GM21423 (cell line): ENCODE data around the gene CRHR1.
"Not testable (repeated sequence)": the region's sequence is repeated elsewhere in the genome, so short reads cannot be mapped to it uniquely, and the experiment has no call there.

Experiments
- ATAC-seq: cut with Tn5 transposase; IDR thresholded peaks from one replicate; pipeline ENCODE4 v1.9.1; 2021; ENCODE audit warnings: mild to moderate bottlenecking, moderate library complexity; ENCODE audit not compliant: unreplicated experiment

CRHR1 gene

DNA sequence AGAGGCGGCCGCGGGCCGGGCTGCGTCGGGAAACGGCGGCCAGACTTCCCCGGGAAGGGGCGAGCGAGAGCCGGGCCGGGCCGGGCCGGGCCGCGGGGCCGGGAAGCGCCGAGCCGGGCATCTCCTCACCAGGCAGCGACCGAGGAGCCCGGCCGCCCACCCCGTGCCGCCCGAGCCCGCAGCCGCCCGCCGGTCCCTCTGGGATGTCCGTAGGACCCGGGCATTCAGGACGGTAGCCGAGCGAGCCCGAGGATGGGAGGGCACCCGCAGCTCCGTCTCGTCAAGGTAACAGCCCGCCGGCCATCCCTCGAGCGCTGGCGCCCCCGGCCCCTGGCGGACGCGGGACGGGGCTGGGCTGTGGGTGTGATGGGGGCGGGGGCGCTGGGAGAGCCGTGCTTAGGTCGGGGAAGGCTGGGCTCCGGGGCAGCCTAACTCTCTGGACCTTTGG, at the start of gene CRHR1:
Gene CRHR1, plus strand, starts transcription at position 28 of the 448 bp plus-strand sequence. Its CDS starts 225 bp downstream, at position 253.
- no peak for ATAC-seq

DNA sequence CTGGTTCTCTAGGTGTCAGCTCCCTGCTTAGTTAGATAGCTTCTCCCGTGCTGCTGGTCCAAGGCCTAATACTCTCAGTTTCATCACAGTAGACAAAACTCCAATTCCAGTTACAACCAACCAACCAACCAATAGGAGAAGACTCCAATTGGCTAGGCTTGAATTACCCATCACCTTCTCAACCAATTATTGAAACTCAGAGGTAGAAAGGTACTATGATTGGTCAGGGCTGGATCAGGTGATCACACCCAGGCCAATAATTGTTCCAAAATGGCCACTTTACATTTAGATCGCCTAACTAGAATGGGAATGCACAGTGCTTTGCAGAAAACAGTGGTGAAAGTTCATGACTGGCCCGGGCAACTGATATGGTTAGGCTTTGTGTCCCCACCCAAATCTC, 49.5 kb upstream of the CRHR1 start:
- no peak for ATAC-seq

DNA sequence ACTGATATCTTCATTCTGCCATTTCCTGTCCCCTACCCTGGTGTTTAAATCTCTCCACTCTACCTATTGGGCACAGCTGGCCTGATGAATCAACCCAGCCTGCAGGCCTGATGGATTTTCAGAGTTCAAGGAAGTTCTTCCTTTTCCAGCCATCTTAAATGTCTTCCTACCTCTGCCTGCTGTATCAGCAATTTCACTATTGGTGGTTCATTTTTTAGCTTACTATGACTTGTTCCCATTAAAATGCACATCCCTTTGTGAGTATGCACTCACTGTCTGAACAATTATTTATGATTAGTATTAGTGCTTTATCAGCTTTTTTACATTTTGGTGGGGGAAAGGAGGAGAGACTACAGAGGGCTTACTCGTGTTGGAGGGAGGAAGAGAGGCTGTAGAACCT, 48.6 kb upstream of the CRHR1 start:
- no peak for ATAC-seq

DNA sequence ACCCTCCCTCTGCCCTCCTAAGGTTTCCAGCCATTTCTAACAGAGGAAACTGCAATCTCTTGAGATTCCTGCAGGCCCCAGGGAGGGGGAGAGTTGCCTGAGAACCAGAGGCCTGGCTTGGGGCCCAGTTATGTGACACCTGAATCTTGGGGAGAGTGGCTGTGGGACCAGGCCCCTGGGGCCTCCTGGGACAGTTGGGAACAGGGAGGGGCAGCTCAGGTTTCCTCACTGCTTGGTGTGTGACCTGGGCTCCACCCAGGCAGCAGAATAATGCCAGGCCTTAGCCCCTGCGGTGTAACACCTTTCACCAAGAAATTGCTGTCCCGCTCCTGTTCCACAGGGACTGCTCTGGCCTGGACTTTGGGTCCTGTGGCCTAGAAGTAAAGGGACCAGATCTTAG, 44.3 kb upstream of the CRHR1 start:
- no peak for ATAC-seq

DNA sequence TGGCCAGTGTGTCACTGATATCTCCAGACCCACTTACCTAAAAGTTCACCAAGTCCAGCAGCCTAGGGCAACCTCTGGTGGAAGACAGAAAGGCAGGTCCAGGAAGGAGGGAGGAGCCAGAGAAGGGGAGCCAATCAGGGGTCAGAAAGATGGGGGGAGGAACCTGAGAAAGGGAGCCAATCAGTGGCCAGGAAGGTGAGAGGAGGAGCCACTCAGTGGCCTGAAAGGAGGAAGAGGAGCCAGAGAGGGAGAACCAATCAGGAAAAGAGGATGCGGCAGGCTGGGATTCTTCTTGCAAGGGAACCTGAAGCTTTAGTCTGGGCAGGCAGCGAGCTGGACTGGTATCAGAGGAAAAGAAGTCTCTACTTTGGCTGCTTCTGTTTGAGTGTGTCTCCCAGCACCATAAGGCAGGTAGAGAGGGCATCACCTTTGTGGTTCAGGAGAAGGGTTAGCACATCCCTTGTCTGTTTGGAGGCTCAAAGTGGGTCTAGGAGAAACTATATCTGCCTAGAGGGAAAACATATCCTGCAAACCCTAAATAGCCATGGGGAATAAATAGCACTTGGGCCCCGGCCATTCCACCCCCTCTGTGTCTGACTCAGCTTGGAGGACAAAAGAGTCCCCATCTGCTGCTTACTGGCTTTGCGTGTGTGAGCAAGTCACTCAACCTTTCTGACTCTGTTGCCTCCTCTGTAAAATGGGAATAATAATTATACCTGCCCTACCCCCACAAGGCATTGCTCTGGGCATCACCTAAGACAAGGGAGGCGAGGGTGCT, 43.4 kb upstream of the CRHR1 start:
- ATAC-seq, result no peak

DNA sequence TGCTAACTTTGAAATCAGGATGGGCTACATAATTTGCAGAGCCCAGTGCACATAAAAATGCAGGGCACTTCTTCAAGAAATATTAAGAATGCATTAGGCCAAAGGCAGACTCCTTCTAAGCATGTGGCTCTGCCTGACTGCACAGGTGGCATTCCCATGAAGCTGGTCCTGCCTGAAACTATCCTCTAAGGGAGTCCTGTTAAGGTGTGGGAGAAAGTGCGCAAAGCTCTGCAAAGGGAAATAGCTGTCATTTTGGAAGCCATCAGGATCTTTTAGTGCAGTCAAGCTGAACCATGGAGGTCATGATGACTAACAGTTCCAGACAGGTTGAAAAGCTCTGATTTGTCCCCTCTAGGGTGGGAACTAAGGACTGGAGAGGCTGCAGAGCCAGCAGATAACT, 41.9 kb upstream of the CRHR1 start:
- ATAC-seq, result no peak

DNA sequence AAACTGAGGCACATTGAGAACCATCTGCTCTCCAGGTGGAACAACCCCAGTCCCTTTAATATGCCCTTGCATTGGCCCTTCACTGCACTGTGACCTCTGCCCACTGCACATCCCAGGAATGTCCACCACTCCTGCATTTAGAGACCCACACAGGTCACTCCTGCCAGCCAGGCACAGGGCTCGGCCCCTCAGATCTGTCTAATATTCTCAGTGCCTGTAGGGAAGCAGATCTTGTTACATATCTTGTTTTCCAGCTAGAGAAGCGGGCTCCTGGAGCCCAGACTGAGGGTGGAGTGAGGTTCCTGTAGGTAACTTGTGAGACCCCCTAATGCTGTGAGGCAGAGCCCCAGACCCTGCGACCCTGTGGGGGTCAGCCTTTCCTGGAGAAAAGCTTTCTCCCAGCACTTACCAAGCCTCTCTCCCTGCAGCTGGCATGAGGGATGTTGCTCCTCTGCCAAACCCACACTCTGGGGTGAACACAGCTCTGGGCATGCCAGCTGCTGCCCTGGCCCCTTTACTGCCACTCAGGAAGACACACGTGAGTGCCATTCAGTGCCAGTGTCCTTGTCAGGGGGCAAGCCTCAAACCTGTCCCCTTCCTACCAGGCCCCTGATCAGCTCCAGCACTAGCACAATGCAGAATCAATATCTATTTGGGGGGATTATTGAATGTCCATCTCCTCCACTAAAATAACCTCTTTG, 40.3 kb upstream of the CRHR1 start:
- no peak for ATAC-seq

DNA sequence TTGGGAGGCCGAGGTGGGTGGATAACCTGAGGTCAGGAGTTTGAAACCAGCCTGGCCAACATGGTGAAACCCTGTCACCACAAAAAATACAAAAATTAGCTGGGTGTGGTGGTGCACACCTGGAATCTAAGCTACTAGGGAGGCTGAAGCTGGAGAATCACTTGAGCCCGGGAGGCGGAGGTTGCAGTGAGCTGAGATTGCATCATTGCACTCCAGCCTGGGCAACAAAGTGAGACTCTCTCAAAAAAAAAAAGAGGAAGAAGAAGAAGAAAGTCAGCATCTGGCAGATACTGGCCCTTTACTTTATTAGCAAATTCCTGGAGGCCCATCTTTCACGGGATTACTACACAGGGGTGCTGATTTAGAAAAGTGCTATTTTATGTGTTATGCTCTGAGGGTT, 39.3 kb upstream of the CRHR1 start:
- ATAC-seq, result not testable (repeated sequence)

DNA sequence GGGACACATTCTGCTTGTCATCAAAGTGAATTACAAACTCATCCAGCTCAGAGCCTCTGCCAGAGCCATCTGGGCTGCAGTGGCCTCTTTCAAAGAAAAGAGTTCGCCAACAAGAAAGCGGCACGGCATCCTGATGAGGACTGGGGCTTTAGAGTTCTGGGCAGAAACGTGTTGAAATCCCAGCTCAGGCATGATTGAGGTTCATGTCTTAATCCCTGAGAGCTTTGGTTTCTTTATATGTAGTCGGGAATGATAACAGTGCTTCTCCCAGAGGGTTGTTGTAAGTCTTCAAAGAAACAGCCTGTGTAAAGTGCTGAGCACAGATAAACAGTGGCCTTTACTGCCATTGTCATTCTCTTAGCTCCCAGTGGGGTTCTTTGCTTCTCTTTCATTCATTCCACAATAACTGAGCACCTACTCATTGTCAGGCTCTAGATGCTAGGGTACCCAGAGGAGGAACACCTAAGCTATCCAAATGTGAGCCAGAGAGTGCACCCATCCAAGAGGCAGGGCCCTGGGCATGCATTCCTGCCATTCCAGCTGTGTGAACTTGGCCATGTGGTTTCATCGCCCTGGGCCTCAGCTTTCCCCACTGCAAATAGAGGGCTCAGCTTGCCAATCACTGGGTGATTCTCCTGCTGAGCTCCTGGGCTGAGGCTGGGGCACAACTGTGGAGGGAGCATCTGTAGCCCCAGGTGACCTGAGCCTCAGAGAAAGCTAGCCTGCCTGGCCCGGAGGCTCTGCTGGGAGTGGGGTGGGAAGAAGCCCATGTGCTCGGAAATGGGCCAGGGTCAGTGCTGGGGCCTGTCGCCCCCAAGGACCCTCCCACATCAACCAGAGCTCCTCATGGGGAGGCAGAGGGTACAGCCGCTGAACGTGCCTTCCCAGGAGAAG, 38.3 kb upstream of the CRHR1 start:
- no peak for ATAC-seq

DNA sequence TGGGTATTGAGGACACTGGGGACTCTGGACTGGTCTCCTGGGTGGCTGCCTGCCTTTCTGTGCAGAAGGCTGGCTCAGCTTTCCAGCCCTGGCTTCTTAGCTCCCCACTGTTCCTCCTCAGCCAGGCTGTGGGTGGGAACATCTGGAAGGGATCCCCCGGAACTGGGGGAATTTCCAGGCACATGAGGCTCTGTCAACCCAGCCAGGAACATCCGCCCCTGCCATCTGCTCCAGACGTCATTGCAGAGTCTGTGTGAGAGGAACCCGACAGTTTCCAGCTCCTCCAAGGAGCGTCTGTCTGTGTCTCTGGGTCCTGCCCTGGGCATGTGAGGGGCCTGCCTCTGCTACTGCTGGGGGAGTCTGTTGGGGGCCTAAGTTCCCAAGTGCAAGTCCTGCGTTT, 36.2 kb upstream of the CRHR1 start:
- ATAC-seq, result no peak

DNA sequence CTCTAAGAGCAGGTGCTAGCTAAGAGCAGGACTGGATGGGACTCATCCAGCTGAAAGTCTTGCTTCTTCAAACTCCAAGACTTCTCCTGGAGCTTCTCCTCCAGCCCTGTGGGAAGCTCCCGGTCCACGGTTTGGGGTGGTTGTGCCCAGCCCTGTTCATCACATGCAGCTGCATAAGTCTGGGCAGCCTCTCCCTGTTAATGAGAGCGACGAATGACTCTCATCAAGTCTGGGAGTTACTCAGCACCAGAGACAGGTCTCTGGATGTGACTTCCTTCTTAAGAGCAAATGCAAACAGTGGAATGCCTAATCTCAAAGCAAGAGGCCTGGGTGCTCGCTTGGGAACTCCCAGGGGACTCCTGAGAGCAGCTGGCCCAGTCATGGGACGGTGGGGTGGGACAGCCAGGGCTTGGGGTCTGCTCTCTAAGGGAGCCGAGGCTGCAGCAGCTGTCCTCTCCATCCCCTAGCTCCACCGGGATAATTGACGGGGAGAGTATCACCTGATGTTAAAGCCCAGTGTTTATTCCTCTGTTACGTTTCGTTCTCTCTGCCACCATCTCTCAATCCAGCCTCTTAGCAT, 35.3 kb upstream of the CRHR1 start:
- no peak for ATAC-seq

DNA sequence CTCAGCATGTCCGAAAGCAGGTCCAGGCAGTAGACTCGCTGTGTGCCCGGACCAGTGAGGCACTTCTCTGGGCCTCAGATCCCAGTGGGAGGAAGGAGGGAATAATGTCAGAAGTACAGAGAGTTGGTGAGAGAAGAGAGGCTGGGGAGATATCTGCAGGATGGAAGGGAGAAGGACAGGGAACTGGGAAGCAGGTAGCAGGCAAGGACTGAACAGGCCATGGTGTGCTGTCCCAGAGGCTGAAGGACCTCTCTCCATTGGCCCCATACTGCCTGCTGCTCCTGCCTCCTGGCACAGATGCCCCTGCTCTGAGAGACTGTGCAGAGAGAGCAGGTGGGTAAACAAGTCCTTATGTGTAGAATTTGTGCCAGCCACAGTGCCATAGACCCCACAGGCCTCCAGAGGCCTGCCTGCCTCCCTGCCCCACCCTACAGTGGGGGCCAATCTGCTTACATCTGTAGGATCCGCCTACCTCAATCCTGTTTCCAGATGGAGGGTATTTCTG, 34.2 kb upstream of the CRHR1 start:
- ATAC-seq, result no peak

DNA sequence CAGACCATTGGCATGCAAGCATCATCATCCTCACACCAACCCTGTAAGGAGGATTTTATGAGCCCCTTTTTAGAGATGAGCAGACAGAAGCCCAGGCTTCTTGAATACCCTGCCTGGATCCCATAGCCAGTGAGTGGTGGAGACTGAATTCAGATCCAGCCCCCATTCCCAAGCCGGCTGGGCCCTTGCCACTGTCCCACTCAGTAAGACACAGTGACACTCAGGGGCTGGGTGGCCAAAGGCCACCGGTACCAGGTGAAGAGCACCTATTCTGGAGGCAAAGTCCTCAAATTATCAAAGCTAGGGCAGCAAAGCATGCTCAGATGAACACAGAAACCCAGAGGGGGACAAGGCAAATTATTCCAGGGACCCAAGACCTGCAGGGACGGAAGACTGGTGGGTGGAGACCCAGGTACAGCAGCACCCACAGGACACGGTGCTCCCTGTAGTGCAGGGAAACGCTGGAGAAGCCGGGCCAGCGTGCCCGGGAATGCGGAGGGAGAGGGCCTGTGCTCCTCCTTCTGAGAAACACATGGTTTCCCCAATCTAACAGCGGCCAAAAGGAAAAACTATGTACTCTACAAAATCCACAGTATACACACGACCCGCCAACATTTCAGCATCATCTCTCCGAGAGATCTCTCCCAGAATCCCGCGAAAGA, 33.2 kb upstream of the CRHR1 start:
- no peak for ATAC-seq

DNA sequence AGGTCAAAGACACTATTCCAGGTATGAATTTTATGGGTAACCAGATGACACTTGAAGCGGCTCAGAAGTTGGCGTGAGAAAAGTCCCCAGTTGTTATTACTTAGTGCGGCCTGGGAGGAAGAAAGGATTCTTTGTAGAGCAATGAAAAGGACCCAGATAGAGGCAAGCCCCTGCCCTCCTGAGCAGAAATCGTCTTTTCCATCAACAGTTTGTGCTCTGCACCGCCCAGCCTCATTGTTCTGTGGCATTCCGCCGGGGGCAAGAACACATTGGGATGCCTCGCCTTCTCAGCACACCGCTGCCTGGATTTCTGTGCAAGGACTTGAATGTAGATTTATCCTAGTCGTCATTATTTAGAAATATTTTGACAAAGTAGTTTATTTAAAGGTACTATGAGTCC, 32.7 kb upstream of the CRHR1 start:
- ATAC-seq, result no peak

DNA sequence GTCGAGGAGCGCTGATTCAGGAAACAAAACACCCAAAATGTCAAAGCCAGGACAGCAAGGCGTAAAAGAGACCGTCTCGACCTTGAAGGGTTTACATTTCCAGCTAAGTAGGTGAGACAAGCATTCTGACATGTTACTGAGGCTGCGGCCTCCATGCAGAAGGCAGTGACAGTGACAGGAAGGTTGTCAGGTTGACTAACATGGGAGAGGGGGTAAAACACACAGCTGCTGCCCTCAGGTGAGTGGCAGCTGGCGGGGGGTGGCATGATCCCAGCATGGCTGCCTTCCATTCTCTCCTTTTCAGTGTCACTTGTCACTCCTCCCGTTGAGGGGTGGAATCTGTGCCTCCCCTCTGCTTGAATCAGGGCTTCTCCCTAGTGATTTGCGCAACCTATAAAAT, 31.9 kb upstream of the CRHR1 start:
- no peak for ATAC-seq

DNA sequence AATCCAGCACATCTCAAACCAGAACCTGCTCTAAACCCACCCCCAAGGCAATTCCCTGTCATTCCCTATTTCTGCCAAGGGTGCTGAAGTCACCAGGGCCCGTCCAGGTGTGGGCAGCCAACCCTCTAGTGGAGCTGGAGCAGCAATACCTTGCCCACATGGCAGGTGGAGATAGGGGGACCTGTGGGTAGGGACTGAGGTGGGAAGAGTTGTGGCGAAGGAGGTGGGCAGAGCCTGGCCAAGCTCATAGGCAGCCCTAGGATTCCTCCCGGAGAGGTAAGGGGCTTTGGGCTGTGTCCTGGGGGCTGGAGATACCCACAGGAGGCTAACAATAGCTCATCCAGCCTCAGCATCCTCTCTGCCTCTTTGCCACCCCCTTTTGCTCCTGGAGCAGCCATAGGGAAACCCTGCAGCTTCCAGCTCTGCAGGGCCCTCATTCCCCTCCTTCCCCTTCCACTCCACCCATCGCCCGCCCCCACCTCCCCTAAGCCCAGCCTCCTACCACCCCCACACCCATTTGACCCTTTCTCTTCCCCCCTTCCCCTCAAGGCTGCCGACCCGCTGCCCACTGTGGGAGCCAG, 30.4 kb upstream of the CRHR1 start:
- no peak for ATAC-seq

DNA sequence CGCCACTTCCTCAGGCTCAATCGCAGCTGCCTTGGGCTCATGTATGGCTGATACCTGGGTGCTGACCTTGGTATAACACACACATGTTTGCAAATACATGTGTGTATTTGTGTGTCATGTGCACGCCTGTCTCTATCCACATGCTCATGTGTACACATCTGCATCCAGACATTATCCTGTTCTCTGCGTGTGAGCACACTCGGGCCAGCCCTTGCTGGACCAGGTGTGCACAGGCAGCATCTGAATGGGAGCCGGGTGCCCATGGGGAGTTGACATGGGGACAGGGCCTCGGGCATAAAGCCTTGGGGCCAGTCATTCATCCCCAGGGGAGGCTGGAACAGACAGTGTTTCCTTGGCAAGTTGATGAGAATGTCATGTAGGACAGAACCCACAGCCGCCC, 29.1 kb upstream of the CRHR1 start:
- ATAC-seq, result no peak

DNA sequence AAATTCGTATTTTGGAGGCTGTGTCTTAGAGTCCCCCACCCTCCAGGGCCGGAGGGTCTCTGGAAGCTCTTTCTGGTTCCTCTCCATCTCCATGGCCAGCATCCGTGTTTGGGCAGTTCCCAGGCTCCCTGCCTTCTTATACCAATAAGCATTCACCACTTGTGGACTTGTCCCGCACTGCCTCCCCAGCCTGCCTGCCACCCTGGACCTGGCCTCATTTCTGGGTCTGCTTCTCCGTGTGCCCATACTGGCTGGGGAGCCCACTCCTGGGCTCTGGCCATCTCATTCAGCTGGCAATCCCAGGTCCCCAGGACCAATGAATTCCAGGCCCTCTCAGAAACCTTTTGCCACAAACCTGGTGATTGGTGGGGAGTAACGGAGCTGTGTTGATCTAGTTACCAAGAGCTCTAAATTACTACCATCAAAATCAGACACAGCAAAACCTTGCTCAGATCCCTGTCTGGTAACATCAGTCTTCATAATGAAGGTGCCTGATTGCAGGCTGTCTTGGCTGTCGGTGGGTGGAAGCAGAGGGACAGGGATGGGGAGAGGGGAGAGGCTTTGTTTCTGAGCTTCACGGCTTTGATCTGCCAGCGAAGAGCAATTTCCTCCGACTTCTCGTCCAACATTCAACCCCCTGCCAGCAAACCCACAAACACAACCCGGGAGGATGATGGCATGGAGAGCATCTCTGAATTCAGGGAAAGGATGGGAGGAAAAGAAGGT, 27.7 kb upstream of the CRHR1 start:
- no peak for ATAC-seq

DNA sequence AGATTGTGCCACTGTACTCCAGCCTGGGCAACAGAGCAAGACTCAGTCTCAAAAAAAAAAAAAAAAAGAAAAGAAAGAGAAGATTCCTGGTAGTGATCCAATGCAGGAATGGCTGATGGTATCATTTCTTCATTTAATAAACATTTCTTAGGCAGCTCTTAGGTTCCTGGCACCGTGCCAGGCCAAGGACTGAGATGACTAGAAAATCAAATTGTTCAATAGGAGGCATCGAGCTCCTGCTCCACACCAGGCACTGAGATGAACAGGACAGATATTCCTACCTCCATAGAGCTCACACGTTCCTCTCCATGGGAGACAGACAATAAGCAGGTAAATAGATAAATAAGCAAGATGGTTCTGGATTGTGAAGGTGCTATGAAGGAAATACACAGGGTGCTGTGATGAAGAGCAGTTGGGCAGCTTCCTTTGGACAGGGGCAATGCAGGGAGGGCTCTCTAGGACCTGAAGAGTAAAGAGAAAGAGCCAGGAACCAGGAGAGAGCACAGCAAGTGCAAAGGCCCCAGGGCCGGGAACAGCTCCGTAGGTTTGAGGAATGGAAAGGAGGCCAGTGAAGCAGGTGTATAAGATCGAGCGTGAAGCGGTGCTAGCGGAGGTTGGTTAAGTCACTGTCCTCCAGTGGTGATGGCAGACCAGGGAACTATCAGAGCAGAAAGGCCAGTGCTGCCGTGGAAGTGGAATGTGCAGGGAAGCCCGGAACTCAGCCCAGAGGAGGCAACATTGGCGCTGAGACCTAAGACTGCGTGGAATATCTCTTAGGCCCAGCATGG, 26.5 kb upstream of the CRHR1 start:
- ATAC-seq, result no peak
